ENCODE data around the gene TMEM150B. TPM values are rescaled to one million over a fixed set of nuclear protein-coding genes. Genes with fewer than 3 reads are reported as not detected.
A peak's percentile ranks its signal among the peaks of the same experiment; 100 is the strongest.

Gene TMEM150B
- polyA plus RNA-seq, 3 donors, result 10.1 to 65.6 (median 11.2) TPM

DNA sequence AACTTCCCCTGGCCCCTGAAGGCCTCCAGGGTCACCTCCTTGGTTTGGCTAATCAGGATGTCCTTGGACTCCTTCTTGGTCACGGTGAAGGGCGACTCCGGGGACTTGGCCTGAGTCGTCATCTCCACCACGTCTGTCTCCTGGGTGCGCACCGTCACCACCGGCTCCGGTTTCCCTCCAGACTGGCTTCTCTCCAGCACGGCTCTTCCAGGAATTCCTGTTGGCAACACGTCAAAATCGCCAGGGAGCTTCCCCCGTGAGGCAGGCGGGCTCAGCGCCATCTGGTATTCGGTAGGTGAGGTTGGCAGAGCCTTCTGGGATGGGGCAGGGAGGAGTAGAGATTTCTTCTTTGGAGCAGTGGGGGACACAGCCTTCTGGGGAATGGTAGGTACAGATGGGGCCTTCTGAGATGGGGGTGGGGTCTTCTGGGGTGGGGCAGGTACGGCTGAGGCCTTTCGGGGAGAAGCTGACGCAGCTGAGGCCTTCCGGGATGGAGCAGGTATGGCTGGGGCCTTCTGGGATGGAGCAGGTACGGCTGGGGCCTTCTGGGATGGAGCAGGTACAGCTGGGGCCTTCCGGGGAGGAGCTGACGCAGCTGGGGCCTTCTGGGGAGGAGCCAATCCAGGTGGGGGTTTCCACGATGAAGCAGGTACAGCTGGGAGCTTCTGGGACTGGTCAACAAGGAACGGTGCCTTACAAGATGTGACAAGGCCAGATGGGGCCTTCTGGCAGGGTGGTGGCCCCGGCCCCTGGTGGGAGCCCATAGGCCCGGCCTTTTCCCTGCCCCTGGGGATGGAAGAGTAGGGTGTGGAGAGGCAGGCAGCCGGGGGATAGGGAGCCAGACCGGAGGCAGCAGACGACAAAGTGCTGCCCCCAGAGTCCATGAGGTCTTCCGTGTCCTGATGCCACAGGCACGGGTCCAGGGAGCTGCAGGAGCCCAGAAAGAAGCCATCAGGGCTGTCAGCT is 34.1 kb upstream of the TMEM150B start:
- H3K4me3 Mint-ChIP-seq, result no peak overlapping the region
- 90% methylated on average over 31 of the region's 32 CpGs for WGBS (ENCODE audit: insufficient coverage)
- TF ChIP-seq, protein P1, sequence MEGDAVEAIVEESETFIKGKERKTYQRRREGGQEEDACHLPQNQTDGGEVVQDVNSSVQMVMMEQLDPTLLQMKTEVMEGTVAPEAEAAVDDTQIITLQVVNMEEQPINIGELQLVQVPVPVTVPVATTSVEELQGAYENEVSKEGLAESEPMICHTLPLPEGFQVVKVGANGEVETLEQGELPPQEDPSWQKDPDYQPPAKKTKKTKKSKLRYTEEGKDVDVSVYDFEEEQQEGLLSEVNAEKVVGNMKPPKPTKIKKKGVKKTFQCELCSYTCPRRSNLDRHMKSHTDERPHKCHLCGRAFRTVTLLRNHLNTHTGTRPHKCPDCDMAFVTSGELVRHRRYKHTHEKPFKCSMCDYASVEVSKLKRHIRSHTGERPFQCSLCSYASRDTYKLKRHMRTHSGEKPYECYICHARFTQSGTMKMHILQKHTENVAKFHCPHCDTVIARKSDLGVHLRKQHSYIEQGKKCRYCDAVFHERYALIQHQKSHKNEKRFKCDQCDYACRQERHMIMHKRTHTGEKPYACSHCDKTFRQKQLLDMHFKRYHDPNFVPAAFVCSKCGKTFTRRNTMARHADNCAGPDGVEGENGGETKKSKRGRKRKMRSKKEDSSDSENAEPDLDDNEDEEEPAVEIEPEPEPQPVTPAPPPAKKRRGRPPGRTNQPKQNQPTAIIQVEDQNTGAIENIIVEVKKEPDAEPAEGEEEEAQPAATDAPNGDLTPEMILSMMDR (IDR thresholded peaks at IDR 0.05), result no peak

DNA sequence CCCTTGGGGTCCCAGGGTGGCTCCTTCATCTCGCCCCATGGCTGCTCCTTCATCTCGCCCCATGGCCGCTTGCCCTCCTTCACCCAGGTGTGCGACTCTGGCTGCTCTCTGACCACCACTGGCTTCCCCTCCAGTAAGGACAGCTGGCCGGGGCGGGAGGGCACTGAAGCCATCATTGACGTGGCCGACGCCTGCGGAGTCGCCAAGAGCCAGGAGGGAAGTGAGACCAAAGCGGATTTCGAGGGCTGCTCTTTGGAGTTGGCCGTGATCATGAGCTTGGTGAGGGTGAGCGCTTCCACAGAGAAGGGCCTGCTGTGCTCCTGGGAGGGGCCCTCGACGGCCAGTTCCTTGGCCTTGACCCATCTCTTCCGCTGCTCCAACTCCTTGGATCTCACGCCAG is 33.4 kb upstream of the TMEM150B start:
- peaks cover 6% of the 10 kb centered on the region for H3K4me1 Mint-ChIP-seq
- H3K4me3 ChIP-seq (replicated peaks in 1 of 3; ENCODE audit: low read depth in 2 of 3, low read length in 3 of 3), result no peak overlapping the region
- no peaks in the 10 kb centered on the region for H4K20me1 ChIP-seq (ENCODE audit: insufficient read depth, low read length)
- H3K36me3 ChIP-seq (replicated peaks in 1 of 2; ENCODE audit: control insufficient read depth in 1 of 2, insufficient read depth in 2 of 2, low read length in 2 of 2), result no peaks in the 10 kb centered on the region
- H3K4me3 Mint-ChIP-seq, result no peak overlapping the region
- peaks cover 10 to 12% of the 10 kb centered on the region in 2 donors for H3K4me1 ChIP-seq (ENCODE audit: control insufficient read depth in 1 of 2, insufficient read depth in 2 of 2, low read length in 2 of 2)
- no peak overlapping the region for H3K27ac ChIP-seq (ENCODE audit: low read depth in 1 of 2, low read length in 2 of 2)
- TF ChIP-seq, protein P1 (IDR thresholded peaks at IDR 0.05), result no peak
- H3K4me2 ChIP-seq (replicated peaks; ENCODE audit: extremely low read depth, low read length, poor library complexity, severe bottlenecking), result no peak overlapping the region
- H3K27ac Mint-ChIP-seq, result no peak overlapping the region
- no peaks in the 10 kb centered on the region for H3K36me3 Mint-ChIP-seq
- H3K9ac ChIP-seq (ENCODE audit: insufficient read depth, low read length, poor library complexity, severe bottlenecking), result no peak overlapping the region
- peaks cover 0 to under 1% of the 10 kb centered on the region in 2 donors for H3K9me3 ChIP-seq (replicated peaks in 1 of 2; ENCODE audit: control insufficient read depth in 1 of 2, insufficient read depth in 1 of 2, low read length in 2 of 2)
- no peak for DNase-seq
- no peak overlapping the region for H2AFZ ChIP-seq (ENCODE audit: insufficient read depth, low read depth, low read length, poor library complexity, severe bottlenecking)
- H3K27me3 Mint-ChIP-seq (ENCODE audit: low read depth in 3 of 3), result peaks cover 31 to 51% (median 37%) of the 10 kb centered on the region in 3 donors
- H3K79me2 ChIP-seq (ENCODE audit: insufficient read depth, low read length), result no peaks in the 10 kb centered on the region
- 91% methylated on average over 19 of the region's 19 CpGs for WGBS (ENCODE audit: insufficient coverage)
- peaks cover 7 to 39% of the 10 kb centered on the region in 2 donors for H3K27me3 ChIP-seq (ENCODE audit: control insufficient read depth in 2 of 2, insufficient read depth in 2 of 2, low read length in 2 of 2)
- peaks cover 0 to 4% (median 3%) of the 10 kb centered on the region in 7 donors for H3K9me3 Mint-ChIP-seq
- intact Hi-C loops (cut with micrococcal nuclease), result no loop called here

More for the DNA sequence above, 34.1 kb upstream of the TMEM150B start:
- intact Hi-C loops (cut with micrococcal nuclease), result no loop called here
- H3K27ac Mint-ChIP-seq, result peak overlapping the region in 1 of 7 donors; percentile 43
- no peak for DNase-seq
- H3K36me3 ChIP-seq (replicated peaks in 1 of 2; ENCODE audit: control insufficient read depth in 1 of 2, insufficient read depth in 2 of 2, low read length in 2 of 2), result no peaks in the 10 kb centered on the region
- no peaks in the 10 kb centered on the region for H3K79me2 ChIP-seq (ENCODE audit: insufficient read depth, low read length)
- H3K9me3 ChIP-seq (replicated peaks in 1 of 2; ENCODE audit: control insufficient read depth in 1 of 2, insufficient read depth in 1 of 2, low read length in 2 of 2), result no peaks in the 10 kb centered on the region
- no peaks in the 10 kb centered on the region for H3K36me3 Mint-ChIP-seq
- no peak overlapping the region for H3K27ac ChIP-seq (ENCODE audit: low read depth in 1 of 2, low read length in 2 of 2)
- no peak overlapping the region for H3K4me2 ChIP-seq (replicated peaks; ENCODE audit: extremely low read depth, low read length, poor library complexity, severe bottlenecking)
- peaks cover 1% of the 10 kb centered on the region for H3K4me1 Mint-ChIP-seq
- H2AFZ ChIP-seq (ENCODE audit: insufficient read depth, low read depth, low read length, poor library complexity, severe bottlenecking), result no peak overlapping the region
- H4K20me1 ChIP-seq (ENCODE audit: insufficient read depth, low read length), result no peaks in the 10 kb centered on the region
- H3K4me1 ChIP-seq (ENCODE audit: control insufficient read depth in 1 of 2, insufficient read depth in 2 of 2, low read length in 2 of 2), result peaks cover 4 to 5% of the 10 kb centered on the region in 2 donors
- H3K27me3 Mint-ChIP-seq (ENCODE audit: low read depth in 3 of 3), result peaks cover 26 to 45% (median 30%) of the 10 kb centered on the region in 3 donors
- peaks cover 4 to 32% of the 10 kb centered on the region in 2 donors for H3K27me3 ChIP-seq (ENCODE audit: control insufficient read depth in 2 of 2, insufficient read depth in 2 of 2, low read length in 2 of 2)
- no peak overlapping the region for H3K9ac ChIP-seq (ENCODE audit: insufficient read depth, low read length, poor library complexity, severe bottlenecking)
- H3K4me3 ChIP-seq (replicated peaks in 1 of 3; ENCODE audit: low read depth in 2 of 3, low read length in 3 of 3), result no peak overlapping the region
- peaks cover 0 to 4% (median 0%) of the 10 kb centered on the region in 7 donors for H3K9me3 Mint-ChIP-seq

Data from CD14-positive monocyte (primary cell).